Putamen (tissue), 1 donor: Measurements from ENCODE around the gene ITGB2.
"Not testable (repeated sequence)": the region's sequence is repeated elsewhere in the genome, so short reads cannot be mapped to it uniquely, and the experiment has no call there.

Experiments used
- DNase-seq: peaks from one replicate; pipeline ENCODE4 v3.0.0-alpha.2; 2016; ENCODE audit warnings: low spot score

ITGB2 gene

DNA sequence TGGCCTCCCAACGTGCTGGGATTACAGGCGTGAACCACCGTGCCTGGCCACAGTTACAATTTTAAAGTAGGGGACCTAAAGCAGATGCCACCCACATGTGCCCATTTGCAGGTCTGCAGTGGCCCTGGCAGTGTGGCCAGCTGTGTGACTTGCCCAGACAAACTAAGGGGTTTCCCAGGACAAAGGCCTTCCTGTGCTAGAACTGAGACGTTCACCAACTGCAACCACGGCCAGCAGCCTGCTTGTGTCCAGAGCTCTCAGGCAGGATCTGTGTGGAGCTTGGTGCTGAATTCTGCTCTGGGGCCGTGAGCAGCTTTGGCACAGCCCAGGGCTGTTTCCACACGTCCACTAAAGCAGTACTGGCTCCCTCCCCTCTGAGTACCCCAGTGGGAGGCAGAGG is 36.6 kb downstream of the ITGB2 start:
- DNase-seq, result no peak

GRCh38 chr21:44883250-44883649 is 37.4 kb downstream of the ITGB2 start:
- DNase-seq, result no peak

- DNase-seq, result no peak
These were observed 39.4 kb downstream of the ITGB2 start for GRCh38 chr21:44881198-44881872.

- DNase-seq, result no peak
These were observed 40.1 kb downstream of the ITGB2 start for GRCh38 chr21:44880405-44881197.

- not testable (repeated sequence) for DNase-seq
These were observed 41.5 kb downstream of the ITGB2 start for GRCh38 chr21:44879238-44879637.

DNA sequence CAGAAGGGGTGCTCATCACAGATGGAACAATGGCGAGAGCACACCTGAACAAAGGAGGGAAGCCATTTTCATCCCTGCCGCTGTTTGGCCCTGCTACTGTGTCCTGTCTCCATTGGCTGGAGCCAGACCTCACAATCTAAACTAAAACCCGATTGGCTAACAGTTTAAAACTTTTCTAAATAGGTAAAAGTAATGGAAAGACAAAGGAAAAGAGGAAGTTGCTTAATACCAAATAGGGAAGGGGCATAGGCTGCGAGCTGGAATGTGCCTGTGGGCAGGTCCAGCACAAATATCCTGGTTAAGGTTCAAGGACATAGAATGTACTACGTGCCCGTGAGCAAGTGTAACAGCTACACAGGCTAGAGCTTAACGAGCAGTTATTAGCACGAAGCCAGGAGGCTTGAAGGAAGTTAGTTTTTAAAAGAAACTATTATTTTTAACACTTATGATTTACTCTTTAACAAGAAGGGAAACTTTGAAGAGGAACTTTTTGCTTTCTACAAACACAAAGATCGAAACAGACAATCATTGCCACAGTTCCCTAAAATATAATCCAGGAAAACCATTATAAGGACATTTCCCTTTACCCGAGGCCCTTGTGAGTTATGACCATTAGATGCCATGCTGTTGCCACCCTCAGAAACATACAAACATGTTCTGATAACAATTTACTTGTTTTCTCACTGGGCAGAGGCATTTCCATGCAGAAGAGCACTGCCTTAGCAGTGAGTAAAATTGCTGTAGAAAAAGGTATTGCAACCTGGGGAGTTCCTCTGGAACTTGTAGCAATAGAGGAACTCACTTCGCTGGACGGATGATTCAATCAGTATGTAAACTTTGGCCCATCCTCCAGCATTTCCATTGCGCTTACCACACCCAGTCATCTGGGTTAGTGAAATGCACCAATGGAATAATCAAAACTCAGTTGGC is 42.4 kb downstream of the ITGB2 start:
- DNase-seq, result no peak

DNA sequence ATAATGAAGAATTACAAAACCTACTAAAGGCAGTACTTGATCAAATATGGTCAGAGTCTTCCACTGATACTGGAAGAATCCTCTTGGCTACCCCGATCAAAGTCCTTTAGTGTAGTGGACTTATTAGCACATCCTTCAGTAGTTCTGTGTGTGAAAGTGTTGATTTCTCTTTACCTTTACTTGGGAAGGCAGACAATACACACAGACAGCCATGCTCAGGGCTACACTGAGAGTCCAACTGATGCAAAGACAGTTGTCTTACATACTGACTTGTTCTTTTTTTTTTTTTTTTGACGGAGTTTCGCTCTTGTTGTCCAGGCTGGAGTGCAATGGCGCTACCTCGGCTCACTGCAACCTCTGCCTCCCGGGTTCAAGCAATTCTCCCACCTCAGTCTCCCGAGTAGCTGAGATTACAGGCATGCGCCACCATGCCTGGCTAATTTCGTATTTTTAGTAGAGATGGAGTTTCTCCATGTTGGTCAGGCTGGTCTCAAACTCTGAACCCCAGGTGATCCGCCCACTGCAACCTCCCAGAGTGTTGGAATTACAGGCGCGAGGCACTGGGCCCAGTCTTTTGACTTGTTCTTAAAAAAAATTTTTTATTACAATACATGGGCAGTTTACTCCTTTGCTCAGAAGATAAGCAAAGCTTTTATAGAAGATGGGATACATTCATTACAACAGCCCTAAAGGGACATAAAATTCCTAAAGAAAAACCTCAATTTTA is 43.7 kb downstream of the ITGB2 start:
- DNase-seq, result no peak

DNA sequence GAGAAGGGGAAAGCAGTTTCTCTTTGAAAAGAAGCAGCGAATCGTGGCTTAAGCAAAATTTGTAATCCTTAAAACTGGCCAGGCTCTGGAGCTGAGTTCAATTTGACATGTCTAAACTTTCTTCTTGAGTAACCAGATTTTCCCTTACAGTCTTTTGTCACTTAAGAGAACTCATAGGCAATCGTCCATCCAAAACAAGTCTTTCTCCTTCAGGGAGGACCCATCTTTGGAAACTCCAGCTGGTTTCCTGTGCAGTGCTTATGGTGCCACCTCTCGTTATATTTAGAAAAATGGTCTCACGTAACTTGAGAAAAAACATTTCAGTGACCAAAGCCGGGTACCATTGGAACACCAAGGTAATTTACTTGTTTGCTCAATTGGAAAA is 45.4 kb downstream of the ITGB2 start:
- no peak for DNase-seq

DNA sequence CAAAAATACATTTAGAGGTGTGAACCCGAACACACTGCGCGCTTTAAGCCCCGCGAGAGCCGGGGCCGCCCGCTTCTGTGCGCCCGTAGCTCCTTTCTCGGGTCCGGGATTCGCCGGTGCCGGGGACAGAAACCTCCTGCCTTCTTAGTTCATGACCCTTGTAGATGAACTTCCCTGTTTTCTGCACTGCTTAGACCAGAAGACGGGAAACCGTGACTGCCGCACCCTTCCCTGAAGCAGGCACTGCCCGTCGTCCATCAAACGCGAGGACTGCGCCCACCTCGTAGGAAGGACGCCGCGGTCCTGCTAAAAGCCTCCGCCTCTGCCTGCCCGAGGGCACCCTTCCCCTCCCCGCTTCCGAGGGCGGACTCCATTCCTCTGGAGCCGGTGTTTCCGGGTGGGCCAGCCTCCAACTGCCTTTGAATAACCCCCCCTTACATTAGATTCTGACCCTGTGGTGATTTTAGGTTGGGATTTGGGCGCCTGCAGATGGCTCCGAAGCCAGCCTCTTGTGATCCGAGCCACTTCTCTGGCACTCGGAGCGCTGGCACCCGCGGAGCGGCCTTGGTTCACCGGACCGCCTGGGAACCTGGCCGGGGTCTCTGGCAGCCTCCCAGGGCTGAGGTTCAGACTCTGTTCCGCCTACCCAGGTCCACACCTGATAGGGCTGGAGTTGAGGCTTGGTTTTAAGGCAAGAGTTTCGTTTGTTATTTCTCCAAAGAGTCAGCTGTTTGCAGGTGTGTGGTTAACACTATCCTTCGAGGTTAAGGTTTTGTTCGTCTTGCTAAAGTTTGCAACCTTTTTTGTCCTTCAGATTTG is 46.0 kb downstream of the ITGB2 start:
- no peak for DNase-seq

DNA sequence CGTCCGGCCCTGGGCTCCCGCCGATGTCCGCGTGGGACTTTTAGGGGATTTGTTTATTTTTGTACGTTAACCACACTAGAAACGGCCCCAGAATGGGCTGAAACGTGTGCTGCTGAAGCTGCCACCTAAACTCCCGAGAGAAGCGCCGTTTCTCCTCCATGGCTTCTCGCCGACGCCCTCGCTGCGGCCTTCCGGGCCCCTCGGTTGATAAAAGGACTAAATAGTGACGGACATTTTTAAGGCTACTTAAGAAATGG is 46.5 kb downstream of the ITGB2 start:
- DNase-seq, result no peak

DNA sequence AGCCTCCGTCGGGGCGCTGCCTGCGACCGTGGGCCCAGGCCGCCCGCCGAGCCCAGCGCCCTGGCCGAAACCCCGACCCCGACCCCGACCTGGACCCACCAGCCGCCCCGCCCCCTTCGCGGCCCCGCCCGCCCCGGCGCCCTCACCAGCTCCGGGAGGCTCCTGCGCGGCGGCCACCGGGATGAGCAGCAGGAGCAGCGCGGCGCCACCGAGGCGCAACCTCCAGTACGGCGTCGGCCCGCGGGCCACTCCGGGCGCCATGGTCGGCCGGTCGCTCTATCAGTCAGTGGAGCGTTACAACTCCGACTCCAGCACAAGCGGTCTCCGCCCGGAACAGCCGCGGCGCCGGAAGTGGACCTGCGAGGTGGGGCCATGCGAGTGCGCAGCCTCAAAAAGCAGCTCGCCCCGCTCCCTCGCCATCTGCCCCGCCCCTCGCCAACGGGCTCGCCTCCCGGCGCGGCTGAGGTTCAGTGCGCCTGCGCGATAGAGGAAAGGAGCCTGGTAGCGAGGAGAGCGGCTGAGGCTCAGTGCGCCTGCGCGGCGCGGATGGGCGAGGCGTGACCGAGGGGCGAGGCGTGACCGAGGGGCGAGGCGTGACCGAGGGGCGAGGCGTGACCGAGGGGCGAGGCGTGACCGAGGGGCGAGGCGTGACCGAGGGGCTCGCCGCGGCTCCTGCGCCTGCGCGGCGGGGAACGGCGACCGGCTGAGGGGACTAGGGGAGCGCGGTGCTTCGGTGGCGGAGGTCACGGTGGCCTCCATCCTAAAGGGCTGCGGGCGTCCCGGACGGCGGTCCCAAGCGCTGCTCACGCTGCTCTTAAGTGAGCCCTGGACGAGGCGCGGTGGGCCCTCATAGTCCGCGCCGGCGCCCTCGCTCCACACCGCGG is 47.1 kb downstream of the ITGB2 start, which contains the start of gene PTTG1IP:
PTTG1IP (minus strand) TSS at position 335 of the 884 bp plus-strand sequence; CDS start at position 261, 74 bp downstream.
- DNase-seq, result peak; percentile 97

DNA sequence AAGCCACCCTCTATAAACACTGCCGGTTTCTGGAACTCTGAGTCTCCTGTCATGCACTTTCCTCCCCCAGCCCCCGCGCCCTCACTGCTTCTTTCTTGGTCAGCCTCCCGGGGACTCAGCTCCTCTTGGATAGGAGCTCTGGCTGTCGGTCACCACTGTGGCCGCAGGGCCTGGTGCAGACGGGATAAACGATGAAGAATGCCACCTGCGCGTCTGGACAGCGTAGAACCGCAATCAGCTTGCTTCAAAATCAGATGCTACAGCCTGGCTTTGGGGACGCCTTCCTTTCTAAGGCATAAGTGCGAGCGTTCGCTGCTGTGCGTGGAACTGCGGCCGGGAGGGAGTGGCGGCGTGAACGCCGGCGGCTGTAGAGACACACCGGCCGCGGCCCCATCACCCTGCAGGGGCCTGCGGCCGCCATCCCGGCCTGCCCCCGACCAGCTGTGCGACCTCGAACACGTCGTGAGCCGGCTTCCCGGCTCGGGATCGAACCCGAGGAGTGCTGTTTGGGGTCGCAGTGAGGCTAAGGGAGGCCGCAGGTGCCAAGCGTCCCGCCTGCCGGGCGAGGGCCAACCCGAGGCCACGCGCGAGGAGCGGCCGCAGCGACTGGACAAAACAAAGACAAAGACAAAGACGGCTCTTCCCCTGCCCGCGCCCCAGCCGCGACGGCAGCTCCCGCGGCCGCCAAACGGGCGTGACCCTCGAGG is 47.9 kb downstream of the ITGB2 start:
- DNase-seq, result no peak

- no peak for DNase-seq
These were observed 48.4 kb downstream of the ITGB2 start for GRCh38 chr21:44872323-44872648.

DNA sequence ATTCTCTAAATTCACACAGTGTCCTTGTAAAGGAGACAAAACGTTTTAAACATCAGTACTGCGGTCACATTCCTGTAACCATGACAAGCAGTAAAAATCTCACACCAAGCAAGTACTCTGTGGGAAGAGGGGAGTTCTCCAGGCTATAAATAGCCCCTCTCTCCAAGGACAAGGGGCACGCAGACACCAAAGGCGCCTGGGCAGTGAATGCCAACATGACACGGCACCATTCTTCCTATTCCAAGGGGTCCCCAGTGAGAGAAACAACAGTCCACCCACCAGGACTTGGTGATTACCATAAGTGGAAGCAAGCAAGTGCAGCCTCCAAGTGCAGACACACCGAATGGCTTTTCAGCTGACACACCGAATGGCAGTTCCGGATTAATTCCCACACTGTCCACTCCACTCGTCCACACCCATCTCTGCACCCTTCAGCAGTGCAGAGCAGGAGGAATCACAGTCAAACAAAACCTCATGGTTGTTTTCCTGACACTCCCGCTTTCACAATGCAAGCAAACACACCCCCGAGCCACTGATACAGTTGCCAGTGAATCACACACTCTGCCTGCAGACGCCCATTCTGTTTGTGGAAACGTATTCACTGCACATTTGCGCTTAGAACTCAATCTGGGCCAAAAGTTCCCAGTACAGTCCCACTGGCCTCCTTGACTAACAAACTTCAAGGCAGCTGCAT is 49.0 kb downstream of the ITGB2 start:
- DNase-seq, result no peak

DNA sequence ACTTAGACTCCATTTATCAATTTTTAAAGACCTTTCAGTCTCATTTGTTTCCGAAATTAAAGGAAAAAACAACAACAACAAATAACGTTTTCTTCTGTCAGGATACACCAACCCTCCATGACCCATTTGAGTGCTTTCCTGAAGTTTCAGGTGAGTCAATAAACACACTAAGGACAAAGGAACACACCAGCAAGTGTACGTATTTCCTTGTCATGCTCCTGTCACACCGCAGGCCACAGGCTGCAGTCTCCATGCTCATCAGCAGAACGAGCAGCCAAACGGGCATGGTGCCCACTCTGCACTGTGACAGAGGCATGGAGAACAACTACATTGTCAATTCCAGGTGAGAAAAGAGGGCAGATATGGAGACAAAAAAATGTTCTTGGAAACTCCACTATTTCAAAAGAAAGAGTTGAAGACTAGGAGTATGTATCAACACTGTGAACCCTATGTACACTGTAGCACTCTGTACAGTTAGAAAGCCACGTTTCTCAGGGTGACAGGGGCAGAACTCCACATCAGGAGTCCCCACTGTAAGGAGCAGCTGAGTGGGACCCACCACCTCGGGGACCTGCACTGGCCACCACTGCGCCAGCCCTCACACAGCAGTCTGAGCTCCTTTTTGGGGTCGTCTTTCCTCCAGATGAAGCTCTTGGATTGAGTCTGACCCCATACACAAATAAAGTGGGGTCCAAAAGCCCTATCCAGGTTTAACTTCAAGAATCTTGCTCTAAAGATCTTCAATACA is 49.8 kb downstream of the ITGB2 start:
- no peak for DNase-seq

DNA sequence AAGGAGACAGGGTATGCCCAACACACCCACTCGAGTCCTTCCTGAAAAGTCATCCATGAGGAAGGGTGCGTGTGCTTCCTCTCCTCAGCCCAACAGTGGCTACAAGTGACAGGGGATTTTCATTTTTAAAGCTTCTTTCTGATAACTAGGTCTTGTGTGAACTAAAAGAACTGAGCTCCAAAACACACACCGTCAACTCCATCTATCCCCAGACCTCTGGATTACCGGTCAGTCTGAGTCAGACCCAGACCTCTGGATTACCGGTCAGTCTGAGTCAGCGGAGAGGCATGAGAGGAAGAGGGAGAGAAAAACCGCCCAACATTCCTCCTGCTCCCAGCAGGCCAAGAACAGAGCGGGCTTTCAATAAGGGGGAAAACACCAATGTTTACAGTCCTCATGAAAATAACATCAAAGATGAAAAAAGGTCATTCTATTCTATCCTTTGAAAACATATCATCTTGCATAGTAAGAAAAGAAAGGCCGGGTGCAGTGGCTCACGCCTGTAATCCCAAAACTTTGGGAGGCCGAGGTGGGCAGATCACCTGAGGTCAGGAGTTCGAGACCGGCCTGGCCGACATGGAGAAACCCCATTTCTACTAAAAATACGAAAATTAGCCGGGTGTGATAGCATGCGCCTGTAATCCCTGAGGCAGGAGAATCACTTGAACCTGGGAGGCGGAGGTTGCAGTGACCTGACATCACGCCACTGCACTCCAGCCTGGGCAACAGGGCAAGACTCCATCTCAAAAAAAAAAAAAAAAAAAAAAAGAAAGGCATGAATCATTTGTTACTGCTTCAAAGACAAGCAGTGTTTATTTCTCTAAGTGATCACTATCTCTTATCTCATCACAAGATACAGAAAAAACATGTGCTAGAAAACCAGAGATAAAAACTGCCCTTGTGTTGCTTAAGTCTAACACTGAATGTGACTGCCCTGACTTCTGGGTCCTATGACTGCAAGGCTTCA is 50.6 kb downstream of the ITGB2 start:
- DNase-seq, result no peak

DNA sequence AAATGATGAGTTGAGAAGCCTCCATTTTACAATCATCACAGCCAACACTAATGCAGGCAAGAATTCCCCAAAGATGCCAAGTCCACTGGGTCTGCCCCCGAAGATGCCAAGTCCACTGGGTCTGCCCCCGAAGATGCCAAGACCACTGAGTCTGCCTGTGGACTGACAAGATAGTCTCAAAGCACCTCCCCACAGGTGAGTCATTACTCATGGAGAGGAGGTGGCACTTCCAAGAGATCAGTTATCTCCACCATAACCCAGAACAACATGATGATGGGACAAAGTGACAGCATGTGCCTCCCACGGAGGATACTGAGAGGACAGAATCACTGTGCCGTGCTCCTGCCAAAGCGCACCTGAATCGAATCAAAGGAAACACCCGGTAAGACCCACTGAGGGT is 52.0 kb downstream of the ITGB2 start:
- no peak for DNase-seq
